SK-N-SH treated with all-trans-retinoic acid at 6 μM for 48 hours (cell line): ENCODE data around the gene TNS3.

Source experiments
- CSDC2 ChIP-seq: fragments of 250-450 bp; sonication (Bioruptor Pico); IDR thresholded peaks from 2 replicates; pipeline ENCODE4 v1.5.0; 2020; ENCODE audit warnings: mild to moderate bottlenecking, moderate library complexity
- PATZ1 ChIP-seq: fragments of 250-450 bp; sonication (Bioruptor Pico); IDR thresholded peaks from 2 replicates; pipeline ENCODE4 v1.8.0; 2020; ENCODE audit warnings: mild to moderate bottlenecking, moderate library complexity, borderline replicate concordance
- RARB ChIP-seq: fragments of 250-450 bp; sonication (Bioruptor Pico); IDR thresholded peaks from 2 replicates; pipeline ENCODE4 v1.8.0; 2021; ENCODE audit warnings: mild to moderate bottlenecking, moderate library complexity
- SNAI2 ChIP-seq: fragments of 250-450 bp; sonication (Bioruptor Pico); IDR thresholded peaks from 2 replicates; pipeline ENCODE4 v1.5.0; 2020; ENCODE audit warnings: mild to moderate bottlenecking, moderate library complexity
- TSHZ2 ChIP-seq: fragments of 250-450 bp; sonication (Bioruptor Pico); IDR thresholded peaks from 2 replicates; pipeline ENCODE4 v1.5.0; 2020; ENCODE audit warnings: mild to moderate bottlenecking, moderate library complexity
- ZFP30 ChIP-seq: fragments of 450-650 bp; formaldehyde crosslinking; IDR thresholded peaks from 2 replicates; pipeline ENCODE4 v1.5.0; 2022; ENCODE audit warnings: mild to moderate bottlenecking, moderate library complexity

GRCh38 chr7:47488969-47489342 lies 93.0 kb downstream of the TNS3 start:
- TF ChIP-seq CSDC2 (CRISPR knock-in tag) (no peak), ZFP30 (CRISPR knock-in tag) (no peak), PATZ1 (CRISPR knock-in tag) (no peak), SNAI2 (CRISPR knock-in tag) (no peak), RARB (no peak), TSHZ2 (CRISPR knock-in tag) (no peak)
